Measurements from ENCODE around the gene CPNE7. TPM values are rescaled to one million over a fixed set of nuclear protein-coding genes. Genes with fewer than 3 reads are reported as not detected.

The CPNE7 gene
- total RNA-seq, 1 experiment from 2014 or later = 108 TPM

GRCh38 chr16:89536886-89537548 is 38.5 kb upstream of the CPNE7 start:
- Histone ChIP-seq H3K4me1 (ENCODE audit: insufficient read depth, low read length, poor library complexity, severe bottlenecking) (no peaks in the 10 kb centered on the region), H3K27me3 (replicated peaks; ENCODE audit: insufficient read depth, low read depth, low read length, poor library complexity) (no peaks in the 10 kb centered on the region), H3K4me3 (ENCODE audit: low read depth, low read length, poor library complexity, severe bottlenecking) (no peak overlapping the region), H3K36me3 (ENCODE audit: insufficient read depth, low read length, poor library complexity, severe bottlenecking) (peaks cover 26% of the 10 kb centered on the region), H3K27ac (ENCODE audit: low read depth, low read length, poor library complexity, severe bottlenecking) (no peak overlapping the region), H3K9me3 (ENCODE audit: low read depth, low read length, poor library complexity, severe bottlenecking) (no peaks in the 10 kb centered on the region)
- intact Hi-C loops (cut with micrococcal nuclease; ENCODE audit: unreplicated experiment) = no loop called here
- POLR2A ChIA-PET (ENCODE audit: low non-redundant PET) = no interaction called here
- peak; percentile 37 for DNase-seq (ENCODE audit: low spot score)
- CTCF ChIA-PET = no interaction called here
- BruUV-seq (replicated peaks) = no TSS peak
- TF ChIP-seq EZH2 (IDR thresholded peaks at IDR 0.05; ENCODE audit: borderline replicate concordance, low read depth, low read length, poor library complexity, severe bottlenecking) (no peak), CTCF (conservative IDR thresholded peaks at IDR 0.05; ENCODE audit: low read depth, low read length) (no peak)

- TF ChIP-seq EZH2 (IDR thresholded peaks at IDR 0.05; ENCODE audit: borderline replicate concordance, low read depth, low read length, poor library complexity, severe bottlenecking) (no peak), CTCF (conservative IDR thresholded peaks at IDR 0.05; ENCODE audit: low read depth, low read length) (no peak)
- H3K9me3 ChIP-seq (ENCODE audit: low read depth, low read length, poor library complexity, severe bottlenecking) = no peaks in the 10 kb centered on the region
- no peak overlapping the region for H3K27ac ChIP-seq (ENCODE audit: low read depth, low read length, poor library complexity, severe bottlenecking)
- peaks cover 26% of the 10 kb centered on the region for H3K36me3 ChIP-seq (ENCODE audit: insufficient read depth, low read length, poor library complexity, severe bottlenecking)
- no peaks in the 10 kb centered on the region for H3K4me1 ChIP-seq (ENCODE audit: insufficient read depth, low read length, poor library complexity, severe bottlenecking)
- ChIA-PET CTCF (no interaction called here), POLR2A (ENCODE audit: low non-redundant PET) (no interaction called here)
- H3K27me3 ChIP-seq (replicated peaks; ENCODE audit: insufficient read depth, low read depth, low read length, poor library complexity) = no peaks in the 10 kb centered on the region
- no peak overlapping the region for H3K4me3 ChIP-seq (ENCODE audit: low read depth, low read length, poor library complexity, severe bottlenecking)
- no peak for DNase-seq (ENCODE audit: low spot score)
- intact Hi-C loops (cut with micrococcal nuclease; ENCODE audit: unreplicated experiment) = no loop called here
- no TSS peak for BruUV-seq (replicated peaks)
These were observed 38.0 kb upstream of the CPNE7 start for GRCh38 chr16:89537549-89537925.

- Histone ChIP-seq H3K9me3 (ENCODE audit: low read depth, low read length, poor library complexity, severe bottlenecking) (no peaks in the 10 kb centered on the region), H3K27me3 (replicated peaks; ENCODE audit: insufficient read depth, low read depth, low read length, poor library complexity) (no peaks in the 10 kb centered on the region), H3K27ac (ENCODE audit: low read depth, low read length, poor library complexity, severe bottlenecking) (no peak overlapping the region), H3K4me3 (ENCODE audit: low read depth, low read length, poor library complexity, severe bottlenecking) (no peak overlapping the region), H3K4me1 (ENCODE audit: insufficient read depth, low read length, poor library complexity, severe bottlenecking) (no peaks in the 10 kb centered on the region), H3K36me3 (ENCODE audit: insufficient read depth, low read length, poor library complexity, severe bottlenecking) (peaks cover 25% of the 10 kb centered on the region)
- intact Hi-C loops (cut with micrococcal nuclease; ENCODE audit: unreplicated experiment) = no loop called here
- no TSS peak for BruUV-seq (replicated peaks)
- CTCF ChIA-PET = no interaction called here
- POLR2A ChIA-PET (ENCODE audit: low non-redundant PET) = no interaction called here
- no peak for DNase-seq (ENCODE audit: low spot score)
- no peak for TF ChIP-seq CTCF (conservative IDR thresholded peaks at IDR 0.05; ENCODE audit: low read depth, low read length)
- no peak for TF ChIP-seq EZH2 (IDR thresholded peaks at IDR 0.05; ENCODE audit: borderline replicate concordance, low read depth, low read length, poor library complexity, severe bottlenecking)
These were observed 37.3 kb upstream of the CPNE7 start for GRCh38 chr16:89538286-89538685.
